ENCODE data around the gene SLFNL1. TPM values are rescaled to one million over a fixed set of nuclear protein-coding genes. Genes with fewer than 3 reads are reported as not detected.
A peak's percentile ranks its signal among the peaks of the same experiment; 100 is the strongest.

SLFNL1 gene
- total RNA-seq, 1 experiment from 2014 or later: not detected

- Histone ChIP-seq H3K36me3 (peaks cover 60% of the 10 kb centered on the region), H3K4me3 (peak overlapping the region; percentile 81; the same call in 1 of the 2 replicates), H3K9me3 (no peaks in the 10 kb centered on the region), H3K27me3 (no peaks in the 10 kb centered on the region)
- no peak for DNase-seq
These were observed 39.7 kb downstream of the SLFNL1 start for GRCh38 chr1:40981691-40982448.

- Histone ChIP-seq H3K27me3 (no peaks in the 10 kb centered on the region), H3K36me3 (peaks cover 47% of the 10 kb centered on the region), H3K4me3 (peak overlapping the region; percentile 81), H3K9me3 (no peaks in the 10 kb centered on the region)
- peak; percentile 19 for DNase-seq
These were observed 40.9 kb downstream of the SLFNL1 start for GRCh38 chr1:40980453-40981121.

- Histone ChIP-seq H3K4me3 (peak overlapping the region; percentile 81), H3K27me3 (no peaks in the 10 kb centered on the region), H3K36me3 (peaks cover 41% of the 10 kb centered on the region), H3K9me3 (no peaks in the 10 kb centered on the region)
- DNase-seq: no peak
These were observed 41.5 kb downstream of the SLFNL1 start for GRCh38 chr1:40980068-40980452.

- peaks cover 35% of the 10 kb centered on the region for H3K36me3 ChIP-seq
- H3K4me3 ChIP-seq: peak within 1 kb of the TSS; percentile 81
- H3K9me3 ChIP-seq: no peaks in the 10 kb centered on the region
- H3K27me3 ChIP-seq: no peaks in the 10 kb centered on the region
- peak; percentile 92 for DNase-seq
These were observed 42.1 kb downstream of the SLFNL1 start, which contains the start of gene CTPS1 for GRCh38 chr1:40979241-40980067. TSS of gene CTPS1 (plus strand) at chr1:40979696. CDS start at chr1:40983291, 3,595 bp downstream.

- Histone ChIP-seq H3K36me3 (peaks cover 30% of the 10 kb centered on the region), H3K27me3 (no peaks in the 10 kb centered on the region), H3K9me3 (no peaks in the 10 kb centered on the region), H3K4me3 (peak overlapping the region; percentile 81)
- no peak for DNase-seq
These were observed 42.7 kb downstream of the SLFNL1 start for GRCh38 chr1:40978886-40979240.

GRCh38 chr1:40977716-40978115 lies 43.8 kb downstream of the SLFNL1 start:
- Histone ChIP-seq H3K9me3 (no peaks in the 10 kb centered on the region), H3K27me3 (no peaks in the 10 kb centered on the region)
- DNase-seq: peak; percentile 17

GRCh38 chr1:40976952-40977690 lies 44.4 kb downstream of the SLFNL1 start:
- Histone ChIP-seq H3K36me3 (peaks cover 16% of the 10 kb centered on the region), H3K27me3 (no peaks in the 10 kb centered on the region), H3K4me3 (no peak overlapping the region), H3K9me3 (no peaks in the 10 kb centered on the region)
- DNase-seq: no peak

More at GRCh38 chr1:40977716-40978115, 43.8 kb downstream of the SLFNL1 start:
- Histone ChIP-seq H3K4me3 (no peak overlapping the region), H3K36me3 (peaks cover 18% of the 10 kb centered on the region)

- DNase-seq: no peak
- Histone ChIP-seq H3K27me3 (no peaks in the 10 kb centered on the region), H3K36me3 (no peaks in the 10 kb centered on the region), H3K4me3 (no peak overlapping the region), H3K9me3 (no peaks in the 10 kb centered on the region)
These were observed 46.6 kb downstream of the SLFNL1 start for GRCh38 chr1:40974945-40975344.

GRCh38 chr1:40973912-40974311 lies 47.6 kb downstream of the SLFNL1 start:
- no peaks in the 10 kb centered on the region for H3K36me3 ChIP-seq
- DNase-seq: no peak
- no peaks in the 10 kb centered on the region for H3K27me3 ChIP-seq
- no peaks in the 10 kb centered on the region for H3K9me3 ChIP-seq
- H3K4me3 ChIP-seq: no peak overlapping the region

GRCh38 chr1:40971966-40972365 lies 49.6 kb downstream of the SLFNL1 start:
- Histone ChIP-seq H3K27me3 (no peaks in the 10 kb centered on the region), H3K4me3 (no peak overlapping the region), H3K9me3 (no peaks in the 10 kb centered on the region), H3K36me3 (no peaks in the 10 kb centered on the region)
- no peak for DNase-seq

GRCh38 chr1:40969445-40969844 lies 52.1 kb downstream of the SLFNL1 start:
- no peak for DNase-seq
- H3K27me3 ChIP-seq: no peaks in the 10 kb centered on the region
- no peaks in the 10 kb centered on the region for H3K36me3 ChIP-seq

GRCh38 chr1:40966417-40966816 lies 55.1 kb downstream of the SLFNL1 start:
- no peak for DNase-seq
- no peaks in the 10 kb centered on the region for H3K36me3 ChIP-seq
- no peak overlapping the region for H3K4me3 ChIP-seq
- H3K9me3 ChIP-seq: no peaks in the 10 kb centered on the region
- H3K27me3 ChIP-seq: no peaks in the 10 kb centered on the region

More at GRCh38 chr1:40969445-40969844, 52.1 kb downstream of the SLFNL1 start:
- Histone ChIP-seq H3K9me3 (no peaks in the 10 kb centered on the region), H3K4me3 (no peak overlapping the region)

Other genes with a start within 250 kb of the SLFNL1 start
- not detected in 2 replicates for gene KCNQ4, start 237.9 kb downstream of the SLFNL1 start, total RNA-seq (2014; rRNA removed; shearing (Covaris generic); ENCODE audit: low replicate concordance)
- gene CITED4, start 159.4 kb downstream of the SLFNL1 start, total RNA-seq (2014; rRNA removed; shearing (Covaris generic); ENCODE audit: low replicate concordance): 29.5 and 45.3 TPM in 2 replicates
- gene CTPS1, start 42.0 kb downstream of the SLFNL1 start, total RNA-seq (2014; rRNA removed; shearing (Covaris generic); ENCODE audit: low replicate concordance): 48.3 and 53.4 TPM in 2 replicates
- gene SCMH1, start 220.6 kb upstream of the SLFNL1 start, total RNA-seq (2014; rRNA removed; shearing (Covaris generic); ENCODE audit: low replicate concordance): 11.5 and 13.4 TPM in 2 replicates

Data from MG63 (cell line).